ENCODE data around the gene FXR1.

Gene FXR1

DNA sequence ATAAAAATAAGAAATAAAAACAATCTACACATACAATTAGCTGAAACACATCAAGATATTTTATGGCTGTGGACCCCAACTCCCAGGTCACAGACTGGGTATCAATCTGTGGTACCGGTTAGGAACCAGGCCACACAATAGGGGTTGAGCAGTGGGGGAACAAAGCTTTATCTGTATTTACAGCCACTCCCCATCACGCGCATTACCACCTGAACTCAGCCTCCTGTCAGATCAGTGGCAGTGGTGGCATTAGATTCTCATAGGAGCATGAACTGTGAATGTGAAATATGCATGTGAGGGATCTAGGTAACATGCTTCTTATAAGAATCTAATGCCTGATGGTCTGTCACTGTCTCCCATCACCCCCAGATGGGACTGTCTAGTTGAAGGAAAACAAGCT, 94.8 kb downstream of the FXR1 start:
- no peak for DNase-seq (ENCODE audit: low read depth in 3 of 3)

DNA sequence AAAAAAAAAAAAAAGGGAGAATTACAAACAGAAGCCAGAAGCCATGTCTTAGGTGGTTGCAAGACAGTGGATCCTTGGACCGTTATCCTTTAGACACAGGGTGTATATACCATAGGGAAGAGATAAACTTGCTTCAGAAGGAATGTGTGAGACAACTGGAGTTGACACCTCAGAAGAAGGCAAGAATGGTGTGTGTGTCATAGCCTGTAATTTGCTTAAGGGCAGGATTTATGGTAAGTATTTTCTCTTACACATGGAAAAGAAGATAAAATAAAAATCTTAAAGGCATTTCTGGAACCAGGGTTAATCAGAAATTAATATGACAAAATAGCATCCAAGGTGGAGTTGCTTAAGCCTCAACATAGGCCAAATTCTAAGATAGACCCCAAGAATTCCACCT, 96.3 kb downstream of the FXR1 start:
- DNase-seq (ENCODE audit: low read depth in 3 of 3): no peak

DNA sequence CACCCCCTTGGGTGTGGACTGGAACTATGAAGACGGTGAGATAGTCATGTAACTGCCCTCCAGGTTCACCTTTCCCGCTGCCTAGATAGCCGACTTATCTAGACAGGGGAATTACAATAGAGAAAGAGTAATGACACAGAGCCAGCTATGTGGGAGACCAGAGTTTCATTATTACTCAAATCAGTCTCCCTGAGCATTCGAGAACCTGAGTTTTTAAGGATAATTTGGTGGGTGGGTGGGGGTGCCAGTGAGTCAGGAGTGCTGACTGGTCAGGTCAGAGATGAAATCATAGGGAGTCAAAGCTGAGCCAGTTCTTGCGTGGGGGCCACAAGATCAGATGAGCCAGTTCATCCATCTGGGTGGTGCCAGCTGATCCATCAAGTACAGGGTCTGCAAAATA, 96.8 kb downstream of the FXR1 start:
- no peak for DNase-seq (ENCODE audit: low read depth in 3 of 3)

DNA sequence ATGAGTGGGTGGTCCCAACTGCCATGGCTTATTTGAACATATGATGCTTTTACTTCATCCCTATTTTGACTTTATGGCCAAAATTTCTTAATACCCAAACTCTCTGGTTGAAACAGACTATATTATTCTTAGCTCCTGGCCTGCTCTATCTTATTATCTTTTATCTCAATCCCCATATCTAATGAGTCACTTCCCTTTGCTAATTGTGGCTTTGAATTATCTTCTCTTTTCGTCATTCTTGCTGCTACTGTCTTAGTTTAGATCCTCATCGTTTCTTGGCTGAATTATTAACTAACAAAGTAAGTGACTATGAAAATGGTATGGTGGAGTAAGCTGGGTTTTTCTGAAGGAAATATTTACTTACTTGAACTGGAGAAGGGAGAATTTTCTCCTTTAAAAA, 105.2 kb downstream of the FXR1 start:
- DNase-seq (ENCODE audit: low read depth in 3 of 3): no peak

DNA sequence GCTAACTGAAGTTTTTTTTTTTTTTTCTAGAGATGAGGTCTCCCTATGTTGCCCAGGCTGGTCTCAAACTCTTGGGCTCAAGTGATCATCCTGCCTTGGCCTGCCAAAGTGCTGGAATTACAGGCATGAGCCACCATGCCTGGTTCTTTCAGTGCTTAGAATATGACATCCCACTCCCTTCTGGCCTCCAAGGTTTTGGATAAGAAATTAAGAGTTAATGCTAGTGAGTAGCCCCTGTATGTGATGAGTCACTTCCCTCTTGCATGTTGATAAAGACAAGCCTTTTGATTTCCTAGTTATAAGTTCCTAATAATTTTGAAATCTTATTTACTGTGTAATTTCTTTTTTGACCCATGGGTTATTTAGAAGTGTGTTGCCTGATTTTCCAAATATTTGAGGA, 112.7 kb downstream of the FXR1 start:
- no peak for DNase-seq (ENCODE audit: low read depth in 3 of 3)

DNA sequence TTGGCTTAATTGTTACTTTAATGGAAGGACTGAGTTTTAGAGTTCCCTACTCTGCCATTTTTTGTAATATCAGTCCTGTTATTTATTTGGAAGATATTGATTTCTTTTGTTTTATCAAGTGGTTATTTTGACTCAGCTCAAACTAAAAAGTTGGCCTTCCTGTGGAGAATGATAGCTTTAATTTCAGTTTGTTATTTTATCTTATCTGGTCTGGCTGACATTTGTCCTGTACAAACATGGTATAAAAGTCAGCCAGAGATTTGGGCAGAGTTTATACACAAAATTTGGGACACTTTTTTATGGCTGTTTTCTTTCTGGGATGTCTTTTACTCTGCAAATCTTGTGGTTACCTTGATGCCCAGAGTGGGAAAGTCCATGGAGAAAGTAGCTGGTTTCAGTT, 118.5 kb downstream of the FXR1 start:
- DNase-seq (ENCODE audit: low read depth in 3 of 3): no peak
